HL-60 (cell line): ENCODE results near the gene CABP1.

Experiments
- DNase-seq, 2 experiments: peaks; one replicate each; pipeline ENCODE4 v3.0.0-alpha.2; 2010 to 2020; ENCODE audit warnings: low read depth in 1 of 2, low spot score in 1 of 2
- H3K27ac ChIP-seq: fragments of 250-450 bp; sonication (Bioruptor Pico); replicated peaks from 2 replicates; pipeline ENCODE4 v1.5.1; 2020; ENCODE audit warnings: mild to moderate bottlenecking, moderate library complexity
- H3K27me3 ChIP-seq: fragments of 250-450 bp; sonication (Bioruptor Pico); 2 replicates; pipeline ENCODE4 v1.5.1; 2021; ENCODE audit warnings: mild to moderate bottlenecking, moderate library complexity; ENCODE audit not compliant: insufficient read depth, poor library complexity, severe bottlenecking
- H3K4me3 ChIP-seq: replicated peaks from 2 replicates; pipeline ENCODE4 v1.5.1; 2011; ENCODE audit warnings: mild to moderate bottlenecking, control low read depth, low read length; ENCODE audit not compliant: insufficient read depth
- GABPA ChIP-seq: IDR thresholded peaks from 2 replicates; pipeline ENCODE4 v1.6.1; 2012; ENCODE audit warnings: low read depth
- POLR2AphosphoS5 ChIP-seq: IDR thresholded peaks from 2 replicates; pipeline ENCODE4 v1.6.1; 2012; ENCODE audit warnings: low read depth
- REST ChIP-seq: IDR thresholded peaks from 2 replicates; pipeline ENCODE4 v1.6.1; 2012; ENCODE audit warnings: low read depth; ENCODE audit not compliant: insufficient replicate concordance
- SPI1 ChIP-seq: IDR thresholded peaks from 2 replicates; pipeline ENCODE4 v1.6.1; 2012; ENCODE audit warnings: low read depth, mild to moderate bottlenecking, borderline replicate concordance
- TF ChIP-seq, protein P1 (sequence below): IDR thresholded peaks from one replicate; pipeline ENCODE4 v1.5.1; 2011; ENCODE audit warnings: low read length, control low read depth, inconsistent platforms; ENCODE audit not compliant: insufficient read depth

The CABP1 gene

DNA sequence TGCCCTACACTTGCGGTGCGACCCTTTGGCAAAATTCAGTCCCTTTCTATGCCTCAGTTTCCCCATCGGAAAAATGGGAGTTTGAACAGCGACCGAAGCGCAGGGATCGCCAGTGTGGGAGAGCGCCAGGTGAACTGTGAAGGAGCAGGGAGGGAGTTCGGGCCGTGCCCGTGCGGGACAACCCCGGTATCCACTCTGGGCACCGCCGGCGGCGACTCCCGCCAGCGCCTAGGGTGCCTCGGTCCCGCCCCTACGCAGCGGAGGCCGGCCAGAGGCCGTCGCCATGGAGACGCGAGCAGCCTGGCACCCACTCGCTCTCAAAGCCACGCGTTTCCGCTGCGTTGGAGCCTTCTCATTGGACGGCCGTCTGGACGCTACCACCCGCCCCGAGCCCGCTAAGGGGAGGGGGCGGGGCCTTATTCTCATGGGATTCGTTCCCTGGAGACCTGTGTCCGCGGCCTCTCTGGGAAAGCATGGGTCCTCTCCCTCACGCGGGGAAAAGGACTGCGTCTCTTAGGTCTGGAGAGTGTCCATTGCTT lies 45.8 kb downstream of the CABP1 start:
- DNase-seq: peak; percentile 98 to 99
- TF ChIP-seq POLR2AphosphoS5 (peak; percentile 18; the same call in 1 of the 2 replicates), SPI1 (no peak)
- H3K4me3 ChIP-seq: peak overlapping the region; percentile 64
- H3K27me3 ChIP-seq: no peaks in the 10 kb centered on the region
- peak overlapping the region; percentile 96 for H3K27ac ChIP-seq

- peak; percentile 97 to 99 for DNase-seq
- Histone ChIP-seq H3K27me3 (no peaks in the 10 kb centered on the region), H3K4me3 (peak within 1 kb of the TSS; percentile 90), H3K27ac (peak within 1 kb of the TSS; percentile 96)
- TF ChIP-seq, protein P1, sequence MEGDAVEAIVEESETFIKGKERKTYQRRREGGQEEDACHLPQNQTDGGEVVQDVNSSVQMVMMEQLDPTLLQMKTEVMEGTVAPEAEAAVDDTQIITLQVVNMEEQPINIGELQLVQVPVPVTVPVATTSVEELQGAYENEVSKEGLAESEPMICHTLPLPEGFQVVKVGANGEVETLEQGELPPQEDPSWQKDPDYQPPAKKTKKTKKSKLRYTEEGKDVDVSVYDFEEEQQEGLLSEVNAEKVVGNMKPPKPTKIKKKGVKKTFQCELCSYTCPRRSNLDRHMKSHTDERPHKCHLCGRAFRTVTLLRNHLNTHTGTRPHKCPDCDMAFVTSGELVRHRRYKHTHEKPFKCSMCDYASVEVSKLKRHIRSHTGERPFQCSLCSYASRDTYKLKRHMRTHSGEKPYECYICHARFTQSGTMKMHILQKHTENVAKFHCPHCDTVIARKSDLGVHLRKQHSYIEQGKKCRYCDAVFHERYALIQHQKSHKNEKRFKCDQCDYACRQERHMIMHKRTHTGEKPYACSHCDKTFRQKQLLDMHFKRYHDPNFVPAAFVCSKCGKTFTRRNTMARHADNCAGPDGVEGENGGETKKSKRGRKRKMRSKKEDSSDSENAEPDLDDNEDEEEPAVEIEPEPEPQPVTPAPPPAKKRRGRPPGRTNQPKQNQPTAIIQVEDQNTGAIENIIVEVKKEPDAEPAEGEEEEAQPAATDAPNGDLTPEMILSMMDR: no peak
- TF ChIP-seq REST (peak; percentile 44), SPI1 (peak; percentile 82), POLR2AphosphoS5 (peak; percentile 42), GABPA (peak; percentile 97)
Observed at GRCh38 chr12:120686690-120687577, 46.5 kb downstream of the CABP1 start, which contains the start of gene MLEC. TSS of gene MLEC (plus strand) at chr12:120687149. CDS start at chr12:120687297, 148 bp downstream.

DNA sequence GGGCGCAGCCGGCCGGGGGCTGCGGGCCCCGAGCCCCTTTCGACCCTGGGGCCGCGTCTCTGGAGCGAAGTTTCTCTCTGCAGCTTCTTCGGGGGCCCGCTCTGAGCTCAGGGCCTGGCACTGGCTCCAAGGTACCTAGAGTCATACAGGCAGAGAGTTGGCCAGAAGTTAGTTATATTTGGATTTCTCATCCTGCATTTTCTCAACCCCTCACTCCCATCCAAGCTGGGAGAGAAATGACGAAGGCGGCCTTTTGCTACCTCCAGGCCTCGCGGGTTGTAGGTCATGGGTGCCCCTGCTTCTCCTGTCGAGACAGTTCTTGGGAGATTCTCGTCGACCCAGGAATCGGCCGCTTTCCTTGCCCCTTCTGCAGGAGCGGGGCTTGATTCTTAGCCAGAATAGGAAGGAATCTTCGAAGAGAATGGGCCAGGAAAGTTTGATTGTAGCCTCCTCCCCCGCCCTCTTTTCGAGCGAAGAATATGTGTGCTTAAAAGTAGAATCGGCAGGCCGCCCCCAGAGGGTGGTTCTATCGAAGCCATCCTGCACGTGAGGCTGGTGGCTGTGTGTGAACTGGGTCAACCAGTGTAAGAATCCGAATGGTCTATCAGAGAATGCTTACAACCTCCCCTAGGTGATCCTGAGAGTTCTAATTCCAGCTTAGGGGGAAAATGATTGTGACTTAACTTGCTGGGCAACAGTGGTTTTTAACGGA lies 47.3 kb downstream of the CABP1 start:
- H3K27me3 ChIP-seq: no peaks in the 10 kb centered on the region
- TF ChIP-seq GABPA (no peak), REST (no peak), SPI1 (no peak), POLR2AphosphoS5 (no peak)
- TF ChIP-seq, protein P1: no peak
- peak overlapping the region; percentile 96 for H3K27ac ChIP-seq
- no peak for DNase-seq
- H3K4me3 ChIP-seq: peak overlapping the region; percentile 90
